Colonic mucosa (tissue), 4 donors: ENCODE measurements around the gene HERC2. TPM values are rescaled to one million over a fixed set of nuclear protein-coding genes. Genes with fewer than 3 reads are reported as not detected.

Experiments
- DNase-seq: peaks from one replicate; pipeline ENCODE4 v3.0.0-alpha.2; 2020
- H3K27ac ChIP-seq: fragments of 200-600 bp; one replicate; pipeline ENCODE4 v1.8.0; 2021
- H3K27me3 ChIP-seq: fragments of 200-600 bp; one replicate; pipeline ENCODE4 v1.8.0; 2021
- H3K36me3 ChIP-seq: fragments of 200-600 bp; one replicate; pipeline ENCODE4 v1.8.0; 2021
- H3K4me1 ChIP-seq: fragments of 200-600 bp; one replicate; pipeline ENCODE4 v1.8.0; 2021; ENCODE audit warnings: mild to moderate bottlenecking
- H3K4me3 ChIP-seq: fragments of 200-600 bp; one replicate; pipeline ENCODE4 v1.8.0; 2021
- H3K9ac ChIP-seq, 2 donors: one replicate each; pipeline ENCODE4 v1.7.0; 2013; ENCODE audit warnings: control low read depth in 2 of 2, low read depth in 2 of 2, low read length in 2 of 2
- H3K9me3 ChIP-seq: fragments of 200-600 bp; one replicate; pipeline ENCODE4 v1.8.0; 2021
- intact Hi-C: fragments of 100-400 bp; cut with DNase I; formaldehyde crosslinking; loops from one replicate; pipeline ENCODE4 v1.14.1; 2022
- total RNA-seq, 2 donors: library from RNA; stranded (reverse); fragmentation: NEBNext Ultra II Directional in 1 of 2; extraction: Animal tissue kit (Norgen Biotek cat#: 25700) in 1 of 2; gene quantifications; one replicate each; pipeline ENCODE4 v1.2.1, GENCODE V29; 2021
- TF ChIP-seq, protein P1 (sequence below): fragments of 200-600 bp; IDR thresholded peaks from one replicate; pipeline ENCODE4 v1.8.0; 2022; ENCODE audit warnings: antibody characterized with exemption, mild to moderate bottlenecking
- donor health status: healthy.
- donor health status: DM: no; HTN: no; CAD: no.
- donor health status: DM: no; HTN: no; CAD: no.

The HERC2 gene
- total RNA-seq, 2 donors from 2014 or later = 50.8 to 71.2 TPM

DNA sequence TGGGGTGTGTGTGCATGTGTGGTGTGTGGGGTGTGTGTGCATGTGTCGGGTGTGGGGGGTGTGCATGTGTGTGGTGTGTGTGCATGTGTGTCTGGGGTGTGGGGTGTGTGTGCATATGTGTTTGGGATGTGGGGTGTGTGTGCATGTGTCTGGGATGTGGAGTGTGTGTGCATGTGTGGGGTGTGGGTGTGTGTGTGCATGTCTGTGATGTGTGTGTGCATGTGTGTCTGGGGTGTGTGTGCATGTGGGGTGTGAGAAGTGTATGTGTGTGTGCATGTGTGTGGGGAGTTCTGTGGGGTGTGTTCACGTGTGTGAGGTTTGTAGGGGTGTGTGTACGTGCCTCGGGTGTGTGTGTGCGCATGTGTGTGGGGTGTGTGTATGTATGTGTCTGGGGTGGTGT is 216.2 kb downstream of the HERC2 start:
- no peak for DNase-seq
- Histone ChIP-seq H3K9me3 (no peaks in the 10 kb centered on the region), H3K36me3 (no peaks in the 10 kb centered on the region), H3K27ac (no peak overlapping the region), H3K4me1 (no peaks in the 10 kb centered on the region), H3K4me3 (no peak overlapping the region), H3K27me3 (peaks cover 19% of the 10 kb centered on the region), H3K9ac (no peak overlapping the region)
- TF ChIP-seq, protein P1, sequence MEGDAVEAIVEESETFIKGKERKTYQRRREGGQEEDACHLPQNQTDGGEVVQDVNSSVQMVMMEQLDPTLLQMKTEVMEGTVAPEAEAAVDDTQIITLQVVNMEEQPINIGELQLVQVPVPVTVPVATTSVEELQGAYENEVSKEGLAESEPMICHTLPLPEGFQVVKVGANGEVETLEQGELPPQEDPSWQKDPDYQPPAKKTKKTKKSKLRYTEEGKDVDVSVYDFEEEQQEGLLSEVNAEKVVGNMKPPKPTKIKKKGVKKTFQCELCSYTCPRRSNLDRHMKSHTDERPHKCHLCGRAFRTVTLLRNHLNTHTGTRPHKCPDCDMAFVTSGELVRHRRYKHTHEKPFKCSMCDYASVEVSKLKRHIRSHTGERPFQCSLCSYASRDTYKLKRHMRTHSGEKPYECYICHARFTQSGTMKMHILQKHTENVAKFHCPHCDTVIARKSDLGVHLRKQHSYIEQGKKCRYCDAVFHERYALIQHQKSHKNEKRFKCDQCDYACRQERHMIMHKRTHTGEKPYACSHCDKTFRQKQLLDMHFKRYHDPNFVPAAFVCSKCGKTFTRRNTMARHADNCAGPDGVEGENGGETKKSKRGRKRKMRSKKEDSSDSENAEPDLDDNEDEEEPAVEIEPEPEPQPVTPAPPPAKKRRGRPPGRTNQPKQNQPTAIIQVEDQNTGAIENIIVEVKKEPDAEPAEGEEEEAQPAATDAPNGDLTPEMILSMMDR = no peak
- intact Hi-C loops = no loop called here

DNA sequence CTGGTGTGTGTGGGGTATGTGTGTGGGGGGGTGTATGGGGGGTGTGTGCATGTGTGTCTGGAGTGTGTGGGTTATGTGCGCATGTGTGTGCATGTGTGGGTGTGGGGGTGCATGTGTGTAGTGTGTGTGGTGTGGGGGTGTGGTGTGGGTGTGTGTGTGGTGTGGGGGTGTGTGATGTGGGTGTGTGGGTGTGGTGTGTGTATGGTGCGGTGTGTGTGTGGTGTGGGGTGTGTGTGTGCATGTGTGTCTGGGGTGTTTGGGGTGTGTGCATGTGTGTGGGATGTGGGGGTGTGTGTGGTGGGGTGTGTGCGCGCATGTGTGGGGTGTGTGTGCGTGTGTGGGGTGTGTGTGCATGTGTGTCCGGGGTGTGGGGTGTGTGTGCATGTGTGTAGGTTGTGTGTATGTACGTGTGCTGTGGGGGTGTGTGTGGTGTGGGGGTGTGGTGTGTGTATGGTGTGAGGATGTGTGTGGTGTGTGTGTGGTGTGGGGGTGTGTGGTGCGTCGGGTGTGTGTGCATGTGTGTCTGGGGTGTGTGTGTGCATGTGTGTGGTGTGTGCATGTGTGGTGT is 216.7 kb downstream of the HERC2 start:
- TF ChIP-seq, protein P1 = no peak
- intact Hi-C loops = no loop called here
- DNase-seq = no peak
- Histone ChIP-seq H3K36me3 (no peaks in the 10 kb centered on the region), H3K9me3 (no peaks in the 10 kb centered on the region), H3K4me3 (no peak overlapping the region), H3K27ac (no peak overlapping the region), H3K27me3 (peaks cover 19% of the 10 kb centered on the region), H3K9ac (no peak overlapping the region), H3K4me1 (no peaks in the 10 kb centered on the region)

DNA sequence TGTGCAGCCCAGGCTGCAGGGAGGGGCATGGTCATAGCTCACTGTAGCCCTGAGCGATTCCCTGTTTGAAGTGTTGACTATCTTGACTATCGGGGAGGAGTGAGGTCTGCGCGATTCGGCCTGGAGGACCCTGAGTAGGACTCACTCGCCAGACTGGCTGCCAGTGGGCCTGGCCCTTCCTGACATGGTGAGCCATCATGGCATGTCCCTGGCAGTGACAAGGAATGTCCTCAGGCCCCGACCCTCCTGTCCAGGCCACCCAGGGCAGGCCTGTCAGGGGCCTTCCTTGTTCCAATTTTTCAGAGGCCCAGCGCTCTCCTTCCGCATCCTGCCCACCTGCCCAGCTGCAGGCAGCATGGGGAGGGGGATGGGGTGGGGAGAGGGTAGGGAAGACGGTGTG is 217.7 kb downstream of the HERC2 start:
- H3K9me3 ChIP-seq = no peaks in the 10 kb centered on the region
- H3K9ac ChIP-seq = no peak overlapping the region
- TF ChIP-seq, protein P1 = no peak
- no peak for DNase-seq
- no peak overlapping the region for H3K27ac ChIP-seq
- no peaks in the 10 kb centered on the region for H3K36me3 ChIP-seq
- no peak overlapping the region for H3K4me3 ChIP-seq
- peaks cover 25% of the 10 kb centered on the region for H3K27me3 ChIP-seq
- no peaks in the 10 kb centered on the region for H3K4me1 ChIP-seq
- intact Hi-C loops = no loop called here

DNA sequence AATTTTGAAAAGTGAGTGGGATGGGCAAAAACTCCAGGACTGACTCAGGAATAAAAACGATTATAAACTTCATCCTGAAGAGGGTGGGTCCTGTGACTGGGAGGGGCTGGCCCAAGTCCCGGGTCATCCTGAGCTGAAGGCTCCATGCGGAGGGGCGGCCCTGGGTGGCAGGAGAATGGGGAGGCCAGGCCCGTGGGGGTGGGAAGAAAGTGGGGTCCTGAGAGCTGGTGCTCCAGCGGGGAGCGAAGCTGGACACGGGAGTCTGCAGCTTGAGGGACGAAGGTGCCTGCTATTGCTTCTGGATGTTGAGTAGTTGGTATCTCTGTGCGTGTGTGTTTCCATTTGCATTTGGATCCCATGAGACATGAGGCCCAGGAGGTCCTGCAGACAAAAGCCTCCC is 218.1 kb downstream of the HERC2 start:
- peaks cover 30% of the 10 kb centered on the region for H3K27me3 ChIP-seq
- H3K36me3 ChIP-seq = no peaks in the 10 kb centered on the region
- H3K9ac ChIP-seq = no peak overlapping the region
- H3K4me3 ChIP-seq = no peak overlapping the region
- TF ChIP-seq, protein P1 = no peak
- intact Hi-C loops = no loop called here
- no peak overlapping the region for H3K27ac ChIP-seq
- peaks cover 4% of the 10 kb centered on the region for H3K4me1 ChIP-seq
- no peaks in the 10 kb centered on the region for H3K9me3 ChIP-seq
- no peak for DNase-seq

DNA sequence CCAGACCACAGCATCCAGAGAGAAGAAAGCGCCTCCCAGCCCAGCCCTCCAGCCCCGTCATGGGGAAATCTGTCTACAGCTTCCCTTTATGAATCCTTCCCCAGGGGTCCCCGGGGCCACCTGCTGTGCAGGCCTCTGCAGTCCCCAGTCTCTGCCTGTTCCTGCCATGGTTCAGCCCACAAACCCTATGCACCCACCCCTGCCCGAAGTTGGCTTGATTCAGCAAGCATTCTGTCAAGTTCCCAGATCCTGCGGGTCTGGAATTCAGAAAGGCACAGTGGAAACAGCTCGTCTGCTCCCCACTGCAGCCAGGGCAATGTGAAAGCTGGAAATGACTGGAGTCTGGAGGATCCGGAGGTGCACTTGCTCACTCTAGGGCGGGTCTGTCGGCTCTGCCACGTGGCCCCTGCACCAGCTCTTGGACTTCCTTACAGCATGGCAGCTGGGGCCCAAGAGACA is 220.0 kb downstream of the HERC2 start:
- DNase-seq = no peak
- H3K27ac ChIP-seq = no peak overlapping the region
- no peak overlapping the region for H3K4me3 ChIP-seq
- peaks cover 6% of the 10 kb centered on the region for H3K4me1 ChIP-seq
- H3K27me3 ChIP-seq = peaks cover 35% of the 10 kb centered on the region
- TF ChIP-seq, protein P1 = no peak
- H3K36me3 ChIP-seq = no peaks in the 10 kb centered on the region
- intact Hi-C loops = no loop called here
- no peaks in the 10 kb centered on the region for H3K9me3 ChIP-seq
- no peak overlapping the region for H3K9ac ChIP-seq
